HT-29 (cell line): ENCODE results near the gene NRXN3. TPM values are rescaled to one million over a fixed set of nuclear protein-coding genes. Genes with fewer than 3 reads are reported as not detected.

Experiments used
- DNase-seq: peaks from one replicate; pipeline ENCODE4 v3.0.0-alpha.2; 2015; ENCODE audit warnings: low spot score
- total RNA-seq: library from RNA; depleted of rRNA; stranded (reverse); fragments of >200 nt; shearing (Covaris generic); gene quantifications from 2 replicates; pipeline ENCODE4 v1.2.3, GENCODE V29; 2014

Gene NRXN3
- total RNA-seq, 1 experiment from 2014 or later: not detected

GRCh38 chr14:79199217-79199616, 1029.0 kb downstream of the NRXN3 start:
- DNase-seq: no peak

- no peak for DNase-seq
Measured at GRCh38 chr14:79201564-79202207, 1031.5 kb downstream of the NRXN3 start.

GRCh38 chr14:79204591-79204990, 1034.4 kb downstream of the NRXN3 start:
- no peak for DNase-seq

- no peak for DNase-seq
Measured at GRCh38 chr14:79209418-79209817, 1039.2 kb downstream of the NRXN3 start.

- no peak for DNase-seq
Measured at GRCh38 chr14:79225815-79226214, 1055.6 kb downstream of the NRXN3 start.

DNA sequence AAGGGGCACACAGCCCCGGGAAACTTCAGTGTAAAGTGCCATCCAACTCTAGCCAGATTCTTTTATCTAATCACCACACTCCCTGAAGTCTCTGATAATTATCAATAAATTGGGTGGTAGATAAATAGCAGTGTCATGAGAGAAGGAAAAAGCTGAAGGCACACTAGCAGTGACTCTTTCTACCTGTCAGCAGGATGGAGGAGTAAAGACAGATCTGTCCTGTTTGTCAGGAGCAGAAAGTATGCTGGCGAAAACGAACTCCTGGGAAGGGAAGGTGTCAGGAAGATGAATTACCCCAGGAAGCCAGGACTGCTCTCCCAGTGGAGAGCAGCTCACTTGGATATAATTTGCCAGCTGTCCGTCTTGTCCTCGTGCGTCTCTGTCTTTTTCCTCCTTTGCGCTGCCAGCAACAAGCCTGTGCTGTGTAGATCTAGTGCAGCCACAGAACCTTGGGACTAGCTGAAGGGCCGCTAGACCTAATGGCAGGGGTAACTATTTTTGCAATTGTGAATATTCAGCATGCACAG, 1059.3 kb downstream of the NRXN3 start:
- DNase-seq: no peak

- DNase-seq: no peak
Measured at GRCh38 chr14:79242666-79243065, 1072.5 kb downstream of the NRXN3 start.

DNA sequence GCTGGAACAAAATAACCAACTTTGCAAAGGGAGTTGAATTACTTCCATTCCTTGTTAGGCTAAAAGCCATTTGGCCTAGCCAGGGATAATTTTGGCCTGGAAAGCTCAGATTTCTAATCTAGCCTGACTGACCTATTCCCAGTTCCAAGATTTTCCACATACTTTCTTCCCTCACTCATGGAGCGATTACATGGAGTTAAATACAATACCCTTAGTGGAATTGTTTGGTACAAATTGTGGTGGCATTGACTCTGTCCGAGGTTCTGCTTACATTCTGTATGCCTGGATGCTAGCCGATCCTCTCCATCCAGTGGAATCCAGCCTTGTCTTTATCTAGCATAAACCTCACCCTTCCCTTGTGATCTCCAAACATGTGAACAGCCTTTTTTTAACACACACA, 1076.0 kb downstream of the NRXN3 start:
- no peak for DNase-seq

DNA sequence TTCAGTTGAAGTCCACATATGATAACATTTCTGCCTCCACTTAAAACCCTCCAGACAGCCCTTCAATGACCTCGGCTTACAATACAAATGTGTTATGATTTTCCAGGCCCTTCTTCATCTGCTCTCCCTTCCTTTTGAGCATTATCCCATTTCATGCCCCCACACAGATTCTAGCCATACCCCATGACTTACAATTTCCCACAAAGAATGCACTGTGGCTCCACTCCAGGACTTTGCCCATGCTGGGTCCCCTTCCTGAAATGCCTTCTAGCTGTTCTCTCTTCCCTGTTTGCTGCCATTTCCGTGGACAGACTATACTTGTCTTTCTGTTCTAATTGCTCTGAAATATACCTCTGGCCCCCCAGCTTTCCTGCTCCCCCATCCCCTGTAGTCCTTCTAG, 1078.0 kb downstream of the NRXN3 start:
- no peak for DNase-seq

- no peak for DNase-seq
Measured at GRCh38 chr14:79248771-79249170, 1078.6 kb downstream of the NRXN3 start.

GRCh38 chr14:79251278-79251677, 1081.1 kb downstream of the NRXN3 start:
- no peak for DNase-seq

GRCh38 chr14:79253576-79253975, 1083.4 kb downstream of the NRXN3 start:
- no peak for DNase-seq

DNA sequence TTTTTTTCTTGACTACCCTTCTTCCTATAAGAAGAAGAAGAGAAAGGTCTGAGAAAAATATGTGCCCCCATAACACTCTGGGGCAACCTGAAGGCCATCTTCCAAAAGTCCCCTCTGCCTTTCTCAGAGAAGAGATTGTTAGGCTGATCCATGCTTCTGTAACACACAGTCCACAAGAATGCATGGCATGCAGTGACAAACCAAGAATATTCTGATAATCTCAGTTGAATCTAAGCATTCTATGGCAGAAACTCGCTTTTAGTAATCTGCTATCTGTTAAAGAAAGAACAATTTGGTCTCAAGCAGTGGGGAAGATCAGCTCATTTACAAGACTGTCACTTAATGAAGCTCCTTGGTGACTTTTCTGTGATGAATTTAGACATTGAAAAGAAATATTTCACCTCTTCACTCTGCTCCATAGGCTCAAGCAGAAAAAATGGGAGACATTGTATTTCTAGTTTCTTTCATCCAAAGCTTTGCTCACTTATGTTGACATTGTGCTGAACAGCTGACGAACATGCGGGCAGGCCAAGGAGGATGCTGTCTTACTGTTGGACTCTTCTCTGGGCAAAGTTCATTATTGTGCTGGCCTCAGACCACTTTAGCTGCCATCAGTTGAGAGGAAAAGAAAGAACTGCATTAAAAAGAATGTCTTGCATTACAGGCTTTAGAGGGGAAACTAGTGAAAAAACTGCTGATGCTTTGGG, 1084.0 kb downstream of the NRXN3 start:
- no peak for DNase-seq

GRCh38 chr14:79256380-79256779, 1086.2 kb downstream of the NRXN3 start:
- DNase-seq: no peak

DNA sequence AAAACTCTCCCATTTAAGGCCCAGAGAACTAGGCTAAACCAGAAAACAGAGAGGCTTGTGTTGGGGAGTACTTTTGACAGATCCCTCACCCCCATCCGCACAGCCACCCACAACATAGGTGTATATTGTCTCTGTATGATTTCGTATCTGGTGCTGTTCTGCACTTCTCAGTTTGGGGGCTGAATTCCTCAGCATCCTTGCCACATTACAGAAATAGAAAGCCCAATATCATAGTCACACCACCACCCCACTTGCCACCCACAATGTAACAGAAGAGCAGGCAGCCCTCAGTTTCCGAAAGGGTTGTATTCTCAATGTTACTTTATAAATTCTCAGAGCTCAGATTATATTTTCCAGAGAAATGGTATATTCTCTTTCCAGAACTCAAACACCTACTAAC, 1090.2 kb downstream of the NRXN3 start:
- no peak for DNase-seq

DNA sequence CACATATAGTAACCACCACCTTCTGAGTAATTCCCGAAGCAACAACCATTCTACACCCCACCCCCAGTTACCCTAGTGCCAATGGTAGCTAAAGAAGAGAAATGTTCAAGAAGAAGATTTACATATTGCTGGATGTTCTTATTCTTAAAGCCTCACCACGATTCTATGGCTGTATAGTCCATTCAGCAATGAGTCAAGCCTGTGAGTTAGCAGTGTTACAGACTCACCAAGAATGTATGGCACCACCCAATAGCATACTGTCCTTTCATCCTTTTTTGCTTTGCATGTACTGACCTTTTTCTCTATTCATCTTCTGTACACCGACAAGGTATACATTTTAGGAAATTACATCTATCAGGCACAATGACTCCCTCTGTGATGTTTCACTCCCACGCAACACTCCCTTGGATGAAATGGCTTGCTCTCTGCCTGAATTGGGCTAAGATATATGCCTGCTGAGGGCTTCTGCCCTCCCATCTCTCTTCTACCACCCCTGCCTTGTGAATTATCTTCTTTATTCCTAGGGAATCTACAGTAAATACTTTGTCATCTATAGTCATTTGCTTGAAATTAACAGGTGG, 1095.3 kb downstream of the NRXN3 start:
- no peak for DNase-seq

DNA sequence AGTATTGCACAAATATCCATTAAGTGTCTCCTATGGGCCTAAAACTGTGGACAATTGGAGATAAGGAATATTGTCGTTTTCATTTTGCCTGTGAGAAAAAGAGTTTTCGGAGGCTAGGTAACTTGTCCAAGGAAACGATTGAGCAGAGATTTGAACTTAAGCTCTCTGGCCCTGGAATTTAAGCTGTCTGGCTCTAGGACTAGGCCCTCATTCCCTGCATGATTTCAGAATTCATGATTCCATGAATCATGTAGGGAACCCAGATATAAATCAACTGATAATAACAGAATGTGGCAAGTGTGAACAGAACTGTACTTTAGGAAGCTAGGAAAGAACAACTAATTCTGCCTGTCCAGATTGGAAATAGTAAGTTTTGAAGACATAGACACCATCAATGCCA, 1100.2 kb downstream of the NRXN3 start:
- no peak for DNase-seq

DNA sequence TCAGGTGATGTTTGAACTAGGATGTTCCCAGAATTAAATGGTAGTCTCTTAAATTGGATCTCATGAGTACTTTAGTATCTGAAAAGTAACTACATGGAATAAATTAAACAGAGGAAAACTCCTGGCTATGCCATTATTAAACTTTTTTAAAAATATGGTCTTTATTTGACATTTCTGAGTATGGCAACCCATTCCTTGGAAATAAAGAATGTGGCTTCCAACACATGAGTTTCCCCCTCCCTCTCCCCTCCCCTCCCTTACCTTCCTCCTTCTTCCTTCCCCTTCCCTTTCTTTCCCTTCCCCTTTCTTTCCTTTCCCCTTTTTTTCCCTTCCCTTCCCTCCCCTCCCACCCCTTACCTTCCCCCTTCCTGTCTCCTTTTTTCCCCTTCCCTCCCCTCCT, 1100.9 kb downstream of the NRXN3 start:
- no peak for DNase-seq

DNA sequence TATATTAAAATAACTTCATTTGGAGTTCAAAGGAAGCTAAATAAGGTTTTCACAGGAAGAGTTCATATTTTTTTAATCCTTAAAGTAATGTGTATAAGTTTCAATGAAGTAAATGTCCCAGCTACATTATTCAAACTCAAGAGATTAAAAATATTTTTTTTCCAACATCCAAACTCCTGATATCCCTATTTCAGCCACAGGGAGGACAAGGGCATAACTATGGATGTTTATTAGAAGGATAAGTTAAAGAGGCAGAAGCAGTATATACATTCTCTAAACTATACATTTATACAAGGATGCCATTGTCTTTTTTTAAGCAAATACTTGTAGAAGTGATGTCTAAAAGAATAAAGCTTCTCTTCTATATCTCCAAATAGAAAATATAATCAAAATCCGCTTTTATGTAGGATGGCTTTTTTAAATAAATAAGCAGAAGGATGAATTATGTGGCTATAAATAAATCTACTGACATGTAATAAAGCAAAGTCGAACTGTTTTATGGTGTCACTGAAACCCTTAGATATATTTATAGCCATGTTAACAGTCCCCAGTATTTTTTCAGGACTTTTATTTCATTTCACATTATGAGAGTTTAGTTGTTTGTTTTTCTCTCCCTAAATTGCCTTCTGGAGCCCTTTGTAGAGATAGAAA, 1104.6 kb downstream of the NRXN3 start:
- no peak for DNase-seq

DNA sequence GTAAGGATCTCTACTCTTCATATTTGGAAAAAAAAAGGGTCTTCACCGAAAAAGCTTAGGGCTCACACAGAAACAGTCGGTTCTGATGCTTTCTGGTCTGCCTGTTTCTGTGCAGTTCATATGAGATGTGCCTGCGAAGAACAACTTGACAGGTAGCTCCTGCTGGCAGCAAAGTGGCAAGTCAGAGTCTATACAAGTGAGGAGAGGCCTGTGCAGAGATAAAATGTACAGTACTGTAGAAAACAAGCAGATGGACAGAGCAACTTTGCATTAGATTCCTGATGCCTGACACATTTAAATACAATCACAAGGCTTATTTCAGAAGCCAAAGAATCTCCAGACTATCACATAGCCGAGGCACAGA, 1105.1 kb downstream of the NRXN3 start:
- no peak for DNase-seq

DNA sequence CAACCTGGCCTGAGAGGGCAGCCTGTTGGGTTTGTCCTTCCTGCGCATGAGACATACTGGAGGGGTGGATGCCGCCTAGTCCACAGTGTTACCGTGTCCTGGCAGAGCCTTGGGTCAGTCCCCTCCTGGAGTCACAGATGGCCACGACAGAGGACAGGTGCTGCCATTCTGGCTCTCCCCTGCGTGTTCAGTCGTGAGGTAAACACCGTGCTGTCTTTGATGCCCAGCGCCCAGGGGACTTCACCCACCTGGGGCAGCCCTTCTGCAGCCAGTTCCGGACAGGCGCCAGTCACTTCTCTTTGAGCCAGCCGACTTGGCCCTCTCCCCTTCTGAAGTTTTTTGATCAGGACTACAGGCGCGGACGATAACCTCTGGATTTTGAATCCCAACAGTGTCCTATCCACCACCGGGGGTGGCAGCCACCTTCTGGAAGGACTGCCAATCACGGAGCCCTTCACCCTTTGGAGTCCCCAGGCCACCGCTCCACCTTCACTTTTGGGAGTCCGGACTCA, 1108.2 kb downstream of the NRXN3 start:
- DNase-seq: no peak
